GOT3 (cell line): ENCODE results near the gene ZNF322.

Experiments
- DNase-seq: peaks from one replicate; lab custom pipeline; 2025; ENCODE audit warnings: mixed read lengths; lab: John Stamatoyannopoulos, UW

ZNF322 gene

GRCh38 chr6:26613689-26614683 is 45.6 kb downstream of the ZNF322 start:
- no peak for DNase-seq

- DNase-seq: no peak
These were observed 46.3 kb downstream of the ZNF322 start for GRCh38 chr6:26613201-26613600.

- no peak for DNase-seq
These were observed 47.9 kb downstream of the ZNF322 start for GRCh38 chr6:26611599-26611998.

GRCh38 chr6:26609463-26609862 is 50.1 kb downstream of the ZNF322 start:
- no peak for DNase-seq

- DNase-seq: no peak
These were observed 51.9 kb downstream of the ZNF322 start for GRCh38 chr6:26607434-26608230.

GRCh38 chr6:26604797-26605196 is 54.7 kb downstream of the ZNF322 start:
- no peak for DNase-seq

GRCh38 chr6:26604026-26604425 is 55.5 kb downstream of the ZNF322 start:
- no peak for DNase-seq

GRCh38 chr6:26602262-26602661 is 57.3 kb downstream of the ZNF322 start:
- no peak for DNase-seq

- DNase-seq: no peak
These were observed 58.8 kb downstream of the ZNF322 start for GRCh38 chr6:26600759-26601158.

GRCh38 chr6:26599591-26599990 is 60.0 kb downstream of the ZNF322 start:
- DNase-seq: no peak

- DNase-seq: no peak
These were observed 60.4 kb downstream of the ZNF322 start for GRCh38 chr6:26599134-26599533.

- DNase-seq: no peak
These were observed 61.3 kb downstream of the ZNF322 start for GRCh38 chr6:26598267-26598666.

GRCh38 chr6:26597821-26598220 is 61.7 kb downstream of the ZNF322 start:
- no peak for DNase-seq

GRCh38 chr6:26597389-26597766 is 62.2 kb downstream of the ZNF322 start:
- no peak for DNase-seq

GRCh38 chr6:26596579-26597388 is 62.8 kb downstream of the ZNF322 start, which contains the start of gene ABT1:
TSS of gene ABT1 (plus strand) at chr6:26596953. CDS start at chr6:26596983, 30 bp downstream.
- DNase-seq: peak; percentile 87

- DNase-seq: peak; percentile 35
These were observed 63.8 kb downstream of the ZNF322 start for GRCh38 chr6:26595669-26596269.

- no peak for DNase-seq
These were observed 64.6 kb downstream of the ZNF322 start for GRCh38 chr6:26594730-26595632.

GRCh38 chr6:26594131-26594498 is 65.4 kb downstream of the ZNF322 start:
- DNase-seq: no peak

- no peak for DNase-seq
These were observed 66.0 kb downstream of the ZNF322 start for GRCh38 chr6:26593278-26594130.

GRCh38 chr6:26592649-26593048 is 66.9 kb downstream of the ZNF322 start:
- no peak for DNase-seq
